Posterior vena cava (tissue), 2 donors: ENCODE results near the gene SORL1. TPM values are rescaled to one million over a fixed set of nuclear protein-coding genes. Genes with fewer than 3 reads are reported as not detected.
A peak's percentile ranks its signal among the peaks of the same experiment; 100 is the strongest.

Experiments
- DNase-seq: peaks from one replicate; pipeline ENCODE4 v3.0.0-alpha.2; 2020; ENCODE audit warnings: low spot score
- intact Hi-C, 2 donors: fragments of 100-400 bp; cut with DNase I; formaldehyde crosslinking; loops; one replicate each; pipeline versions ENCODE4 v1.14.1 to v1.14.2; 2022 to 2023
- total RNA-seq, 2 donors: library from RNA; stranded (reverse); fragmentation: NEBNext Ultra II Directional; extraction: Animal tissue kit (Norgen Biotek cat#: 25700); gene quantifications; one replicate each; pipeline ENCODE4 v1.2.1, GENCODE V29; 2021
- donor health status: DM: yes; HTN: yes; CAD: no.
- donor health status: DM: yes; HTN: yes; CAD: no.

SORL1 gene
- total RNA-seq, 2 donors from 2014 or later: 9.4 to 15.7 TPM

GRCh38 chr11:121422675-121423074 is 29.4 kb upstream of the SORL1 start:
- intact Hi-C loops: no loop called here
- DNase-seq: no peak

DNA sequence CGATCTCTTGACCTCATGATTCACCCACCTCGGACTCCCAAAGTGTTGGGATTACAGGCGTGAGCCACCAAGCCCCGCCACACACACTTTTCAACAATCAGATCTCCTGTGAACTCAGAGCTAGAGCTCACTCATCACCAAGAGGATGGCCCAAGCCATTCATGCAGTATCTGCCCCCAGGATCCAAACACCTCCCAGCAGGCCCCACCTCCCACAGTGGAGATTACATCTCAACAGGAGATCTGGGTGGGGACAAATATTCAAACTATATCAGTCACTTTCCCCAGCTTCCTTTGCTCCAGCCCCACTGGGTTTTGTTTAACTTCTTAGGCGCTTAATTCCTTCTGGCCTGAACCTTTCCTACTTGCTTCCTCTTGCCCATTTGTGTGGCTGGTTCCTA is 26.3 kb upstream of the SORL1 start:
- intact Hi-C loops: no loop called here

GRCh38 chr11:121426476-121427399 is 25.4 kb upstream of the SORL1 start:
- intact Hi-C loops: no loop called here
- peak; percentile 83 for DNase-seq

More for the DNA sequence above, 26.3 kb upstream of the SORL1 start:
- no peak for DNase-seq

DNA sequence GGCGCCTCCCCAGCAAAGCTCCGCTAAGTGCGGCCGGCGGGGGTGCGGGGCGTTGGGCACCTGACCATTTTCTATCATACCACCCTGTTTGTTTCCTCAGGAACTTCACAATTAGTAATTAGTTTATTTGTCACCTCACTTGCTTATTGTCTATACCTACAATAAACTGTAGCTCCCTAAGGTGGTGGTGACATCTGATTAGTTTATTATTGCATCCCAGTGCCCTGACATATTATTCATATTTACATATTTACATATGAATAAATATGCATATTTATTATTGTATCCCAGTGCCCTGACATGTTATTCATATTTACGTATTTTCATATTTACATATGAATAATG is 24.7 kb upstream of the SORL1 start:
- intact Hi-C loops: no loop called here
- no peak for DNase-seq

GRCh38 chr11:121429556-121429955 is 22.6 kb upstream of the SORL1 start:
- DNase-seq: no peak
- intact Hi-C loops: no loop called here

DNA sequence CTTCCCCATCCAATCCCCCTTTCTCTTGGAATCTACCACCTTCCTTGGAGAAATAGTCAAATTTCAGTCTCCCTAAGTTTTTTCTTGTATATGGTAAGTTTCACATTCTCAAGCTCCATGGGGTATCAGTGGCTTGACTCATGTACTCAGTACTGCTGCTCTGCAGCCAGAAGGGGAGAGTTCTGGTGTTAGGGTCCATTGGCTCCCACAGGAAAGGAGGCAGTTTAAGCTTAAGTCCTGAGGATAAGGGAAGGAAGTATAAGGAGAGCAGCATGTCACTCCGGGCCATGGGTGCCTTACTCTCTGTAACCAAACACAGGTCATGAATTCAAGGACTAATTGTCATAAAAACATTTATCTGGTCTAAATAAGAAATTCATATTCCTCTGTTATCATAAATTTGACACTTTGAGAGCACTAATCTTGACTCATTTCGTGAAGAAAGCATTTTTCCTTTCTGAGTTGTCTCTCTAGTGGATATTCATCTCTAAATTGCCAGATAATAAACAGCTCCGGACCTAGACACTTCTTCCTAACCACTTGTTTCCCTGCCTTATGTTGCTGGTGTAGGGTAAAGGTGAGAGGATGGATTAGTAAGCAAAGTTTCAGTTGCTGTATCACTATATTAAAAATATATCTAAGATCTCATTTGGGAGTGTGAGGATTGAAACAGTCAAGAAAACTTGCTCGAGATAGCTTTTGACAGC is 20.1 kb upstream of the SORL1 start:
- no peak for DNase-seq
- intact Hi-C loops: no loop called here

DNA sequence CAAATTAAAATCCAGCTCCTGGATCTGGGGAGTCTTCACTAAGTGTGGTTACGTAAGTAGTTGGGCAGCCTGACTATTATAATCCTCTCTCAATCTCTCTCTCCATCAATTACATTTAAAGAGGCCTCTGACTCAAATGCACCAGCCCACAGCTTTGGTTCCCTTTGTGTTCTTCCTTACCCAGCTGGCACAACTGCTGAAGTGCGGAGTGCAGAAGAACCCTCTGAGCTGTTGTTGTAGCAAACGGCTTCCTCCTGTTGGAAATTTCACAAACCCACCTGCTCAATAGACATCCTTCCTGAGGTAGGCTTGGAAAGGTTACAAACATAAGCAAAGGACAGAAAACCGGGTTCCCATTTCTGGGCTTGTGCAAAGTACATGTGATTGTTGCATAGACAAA is 17.0 kb upstream of the SORL1 start:
- no peak for DNase-seq
- intact Hi-C loops: no loop called here

GRCh38 chr11:121435551-121436511 is 16.3 kb upstream of the SORL1 start:
- intact Hi-C loops: no loop called here
- no peak for DNase-seq

GRCh38 chr11:121437018-121437685 is 15.0 kb upstream of the SORL1 start:
- intact Hi-C loops: no loop called here
- DNase-seq: no peak

GRCh38 chr11:121437686-121438078 is 14.4 kb upstream of the SORL1 start:
- intact Hi-C loops: no loop called here
- DNase-seq: no peak

DNA sequence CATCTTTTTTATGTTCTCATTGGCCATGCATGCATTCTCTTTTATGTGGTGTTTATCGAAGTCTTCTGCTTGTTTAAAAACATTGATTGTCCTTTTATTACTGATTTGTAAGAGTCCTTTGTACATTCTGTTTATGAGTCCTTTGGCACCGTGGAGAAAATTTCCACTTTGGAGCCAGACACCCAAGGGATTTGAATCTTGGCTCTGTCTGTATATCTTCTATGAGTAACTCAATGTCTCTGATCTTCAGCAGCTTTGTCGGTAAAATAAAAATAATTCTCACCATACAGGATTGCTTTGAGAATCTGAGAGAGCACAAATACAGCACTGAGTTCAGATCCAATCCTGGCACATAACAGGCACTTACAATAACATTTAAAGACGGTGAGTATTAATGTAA is 12.8 kb upstream of the SORL1 start:
- intact Hi-C loops: no loop called here
- no peak for DNase-seq

DNA sequence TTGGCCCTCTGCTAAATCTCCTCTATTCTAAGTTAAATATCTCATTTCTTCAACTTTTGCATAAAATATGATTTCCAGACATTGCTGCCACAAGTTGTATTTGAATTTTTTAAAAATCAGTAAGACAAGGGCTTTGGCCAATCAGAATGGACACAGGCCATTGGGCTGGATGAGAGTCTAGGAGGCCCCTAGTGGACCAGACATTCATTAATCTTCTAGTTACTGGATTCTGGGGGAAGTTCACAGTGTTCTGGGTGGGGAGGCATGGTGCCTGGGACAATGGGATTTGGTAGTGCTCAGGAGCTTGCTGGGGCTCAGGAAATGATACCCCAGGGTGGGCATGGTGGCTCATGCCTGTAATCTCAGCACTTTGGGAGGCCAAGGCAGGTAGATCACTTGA is 12.4 kb upstream of the SORL1 start:
- no peak for DNase-seq
- intact Hi-C loops: no loop called here

DNA sequence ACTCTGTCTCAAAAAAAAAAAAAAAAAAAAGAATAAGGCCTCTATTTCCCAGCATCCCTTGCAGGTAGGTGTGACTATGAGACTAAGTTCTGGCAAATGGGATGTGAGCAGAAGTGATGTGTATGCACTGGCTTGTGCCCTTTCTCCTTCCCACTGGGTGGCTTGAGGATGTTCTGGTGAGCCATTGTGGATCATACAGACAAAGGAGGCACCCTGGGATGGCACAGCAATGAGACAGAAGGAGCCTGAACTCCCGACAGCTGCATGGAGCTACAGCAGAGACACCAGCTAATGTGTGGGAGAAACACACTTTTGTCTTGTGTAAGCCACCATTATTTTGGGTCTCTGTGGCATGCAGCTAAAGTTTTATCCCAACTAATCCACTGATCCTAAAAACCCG is 10.6 kb upstream of the SORL1 start:
- no peak for DNase-seq
- intact Hi-C loops: no loop called here

DNA sequence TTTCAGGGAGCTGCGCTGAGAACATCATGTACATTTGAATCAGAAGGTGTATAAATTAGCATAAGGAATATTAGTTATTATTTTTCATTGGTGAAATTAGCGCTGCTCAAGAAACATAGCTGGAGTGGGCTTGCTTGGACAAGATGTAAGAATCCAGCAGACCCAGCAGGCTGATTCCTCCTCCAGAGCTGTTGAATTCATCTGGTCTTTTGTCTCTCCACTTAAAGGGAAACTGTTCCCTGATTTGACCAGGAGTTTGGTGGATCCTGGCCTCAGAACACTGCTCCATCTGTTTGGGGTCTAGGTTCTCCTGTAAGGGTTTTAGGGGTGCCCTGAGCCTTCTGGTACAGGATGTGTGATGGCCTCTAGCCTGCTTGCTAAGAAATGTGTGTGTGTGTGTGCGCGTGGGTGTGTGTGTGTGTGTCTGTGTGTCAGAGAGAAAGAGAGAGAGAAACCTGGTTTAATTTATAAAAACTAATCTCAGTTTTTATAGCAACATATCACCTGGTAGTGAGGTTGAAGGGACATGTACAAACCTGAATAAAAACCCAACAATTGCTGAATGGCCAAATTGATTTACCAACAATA is 8.3 kb upstream of the SORL1 start:
- no peak for DNase-seq
- intact Hi-C loops: no loop called here

- intact Hi-C loops: no loop called here
- DNase-seq: no peak
Observed at GRCh38 chr11:121444526-121444925, 7.6 kb upstream of the SORL1 start.

- intact Hi-C loops: loop anchor here in 1 of 2 donors (5.0 kb wide), 1 partner anchor 87 kb away; no protein-coding TSS in a partner anchor
Observed at GRCh38 chr11:121445071-121445768, 6.9 kb upstream of the SORL1 start.

DNA sequence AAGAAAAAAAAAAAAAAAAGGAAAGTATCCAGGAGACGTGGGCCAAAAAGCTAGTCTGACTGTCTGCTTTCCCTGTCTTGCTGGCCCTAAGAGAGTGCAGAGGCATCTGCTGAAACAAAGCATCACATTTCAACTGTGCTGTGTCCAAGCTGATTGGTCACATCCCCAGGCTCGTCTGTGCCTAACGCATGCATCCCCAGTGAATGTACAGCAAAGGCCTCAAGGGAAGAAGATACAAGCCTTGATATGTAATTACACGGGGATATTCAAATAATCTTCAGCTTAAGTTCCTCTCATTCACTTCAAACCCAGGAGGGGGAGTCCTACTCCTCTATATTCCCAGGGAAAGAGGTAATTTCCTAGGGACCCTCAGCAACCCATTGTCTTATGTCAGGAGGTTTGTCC is 5.4 kb upstream of the SORL1 start:
- intact Hi-C loops: loop anchor here in 1 of 2 donors (5.0 kb wide), 1 partner anchor 86 kb away; no protein-coding TSS in a partner anchor
- DNase-seq: no peak

More at GRCh38 chr11:121445071-121445768, 6.9 kb upstream of the SORL1 start:
- DNase-seq: no peak

GRCh38 chr11:121448011-121448410 is 4.1 kb upstream of the SORL1 start:
- intact Hi-C loops: loop anchor here in 1 of 2 donors (5.0 kb wide), 1 partner anchor 84 kb away; no protein-coding TSS in a partner anchor
- DNase-seq: no peak
